Measurements from ENCODE around the gene PHACTR3. TPM values are rescaled to one million over a fixed set of nuclear protein-coding genes. Genes with fewer than 3 reads are reported as not detected.

PHACTR3 gene
- total and polyA plus RNA-seq, 2 of the 8 experiments (the other 6 are each of a cell fraction or from before 2014, with no cell fraction given), result 0.05 to 0.13 TPM

DNA sequence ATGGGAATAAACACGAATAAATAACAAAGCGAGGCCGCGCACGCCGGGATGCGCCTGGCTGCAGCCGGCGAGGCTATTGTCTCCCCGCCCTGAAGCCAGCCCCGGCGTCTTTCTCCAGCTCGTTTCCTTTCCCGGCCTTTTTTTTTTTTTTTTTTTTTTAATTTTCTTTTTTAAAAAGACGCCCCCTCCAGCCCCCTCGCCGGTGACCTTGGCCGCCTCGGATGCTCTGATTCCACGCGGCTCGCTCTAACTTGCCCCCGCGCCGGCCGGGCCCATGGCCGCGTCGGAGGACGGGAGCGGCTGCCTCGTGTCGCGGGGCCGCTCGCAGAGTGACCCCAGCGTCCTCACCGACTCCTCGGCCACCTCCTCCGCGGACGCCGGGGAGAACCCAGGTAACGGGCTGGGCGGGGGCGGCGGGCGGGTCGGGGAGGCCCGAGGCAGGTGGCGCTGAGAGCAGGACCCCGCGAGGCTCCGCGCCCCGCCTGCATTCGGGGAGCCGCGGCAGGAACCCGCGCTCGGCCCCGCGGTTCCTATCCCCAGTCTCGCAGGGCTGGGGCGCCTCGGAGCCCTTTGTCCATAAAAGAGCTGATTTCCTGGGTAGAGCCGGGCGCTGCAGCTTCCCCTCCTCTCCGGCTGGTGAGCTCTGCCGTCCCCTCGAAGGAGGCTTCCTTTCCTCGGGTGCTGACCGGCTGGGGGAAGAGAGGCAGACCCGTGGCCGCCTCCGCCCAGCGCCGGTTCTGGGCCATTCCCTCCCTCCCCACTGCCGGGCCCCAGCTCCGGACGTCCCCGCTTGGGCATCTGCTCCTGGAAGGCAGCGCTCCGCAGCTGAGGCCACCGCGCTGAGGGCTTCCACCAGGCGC is 631 bp downstream of the PHACTR3 start:
- Histone ChIP-seq H2BK20ac (ENCODE audit: low read length) (no peak overlapping the region), H3K9ac (replicated peaks in 1 of 4; ENCODE audit: extremely low read depth in 1 of 4, low read depth in 3 of 4, low read length in 3 of 4) (no peak overlapping the region), H3K18ac (ENCODE audit: extremely low read depth, low read length) (no peak overlapping the region), H4K20me1 (replicated peaks in 1 of 2; ENCODE audit: control insufficient read depth in 1 of 2, insufficient read depth in 2 of 2, low read length in 2 of 2) (no peaks in the 10 kb centered on the region), H3K4me1 (replicated peaks in 1 of 4; ENCODE audit: control insufficient read depth in 3 of 4, insufficient read depth in 4 of 4, low read length in 3 of 4) (no peaks in the 10 kb centered on the region; a peak in 1 of 7 replicates), H4K5ac (ENCODE audit: insufficient read length, low read depth, low read length) (no peak overlapping the region), H3K23ac (ENCODE audit: insufficient read length) (no peak overlapping the region), H2BK120ac (replicated peaks; ENCODE audit: low read depth, low read length) (no peak overlapping the region), H3K14ac (ENCODE audit: insufficient read length) (no peak overlapping the region), H3K36me3 (ENCODE audit: control insufficient read depth in 2 of 4, insufficient read depth in 4 of 4, low read length in 3 of 4) (no peaks in the 10 kb centered on the region), H3K79me2 (ENCODE audit: control insufficient read depth in 1 of 2, insufficient read depth in 2 of 2, low read length in 2 of 2) (no peaks in the 10 kb centered on the region), H2BK5ac (ENCODE audit: low read depth, low read length) (no peak overlapping the region), H3K79me1 (ENCODE audit: low read depth, low read length) (no peaks in the 10 kb centered on the region), H2BK15ac (ENCODE audit: low read length) (no peak overlapping the region), H3K4ac (replicated peaks; ENCODE audit: insufficient read length, low read depth, low read length) (no peak overlapping the region), H3K23me2 (ENCODE audit: low read depth, low read length) (no peaks in the 10 kb centered on the region), H2AK5ac (ENCODE audit: low read depth, low read length) (no peak overlapping the region), H3K27me3 (replicated peaks in 1 of 4; ENCODE audit: control insufficient read depth in 3 of 4, extremely low read depth in 1 of 4, insufficient read depth in 3 of 4, low read length in 3 of 4) (peaks cover 0 to 26% (median 14%) of the 10 kb centered on the region in 4 experiments; a peak in 4 of 7 replicates), H2AFZ (ENCODE audit: low read length) (no peak overlapping the region), H3K4me2 (ENCODE audit: insufficient read depth in 1 of 2, low read depth in 2 of 2, low read length in 2 of 2) (peak overlapping the region; percentile 36 to 38; a peak in 2 of 4 replicates), H2BK12ac (ENCODE audit: low read depth, low read length) (no peak overlapping the region), H3K4me3 (ENCODE audit: extremely low read depth in 1 of 4, insufficient read depth in 2 of 4, low read depth in 3 of 4, low read length in 4 of 4) (peak overlapping the region in 1 of 4 experiments; percentile 35; a peak in 4 of 8 replicates), H4K8ac (ENCODE audit: extremely low read depth, insufficient read depth, low read length) (no peak overlapping the region), H3K27ac (ENCODE audit: low read depth, low read length) (no peak overlapping the region), H3K9me3 (ENCODE audit: insufficient read depth in 2 of 2, low read depth in 1 of 2, low read length in 1 of 2) (peaks cover 45 to 92% of the 10 kb centered on the region in 2 experiments), H3K56ac (replicated peaks; ENCODE audit: insufficient read length, low read depth, low read length) (no peak overlapping the region), H4K91ac (replicated peaks; ENCODE audit: insufficient read length, low read length) (no peak overlapping the region)
- TF ChIP-seq EZH2 (IDR thresholded peaks at IDR 0.05; ENCODE audit: low read depth, low read length, severe bottlenecking) (peak; percentile 26), SIX5 (IDR thresholded peaks at IDR 0.05; ENCODE audit: low read depth, low read length) (no peak), RAD21 (IDR thresholded peaks at IDR 0.05 in 1 of 2, conservative IDR thresholded peaks at IDR 0.05 in 1 of 2; ENCODE audit: low read depth in 2 of 2, low read length in 2 of 2) (no peak), SRF (IDR thresholded peaks at IDR 0.05; ENCODE audit: low read depth, low read length) (no peak), SP4 (IDR thresholded peaks at IDR 0.05; ENCODE audit: low read length) (no peak), SUZ12 (IDR thresholded peaks at IDR 0.05; ENCODE audit: low read length) (0 out of 2 replicates have a peak, but pooled peaks have one; percentile 35)
- no peak for FAIRE-seq
- DNase-seq (ENCODE audit: low read depth in 1 of 2, low spot score in 2 of 2), result peak in 1 of 2 experiments; percentile 44
- 89% methylated on average over 10 of the region's 88 CpGs; no CpG with 5 or more reads in 1 of the 2 experiments for WGBS, 2 experiments (ENCODE audit: extremely low coverage in 1 of 2, insufficient coverage in 1 of 2, insufficient read length in 1 of 2, insufficient replicate concordance in 2 of 2, low coverage in 1 of 2, low lambda C conversion rate in 2 of 2, missing lambda C conversion rate in 1 of 2)
- POLR2A ChIA-PET (ENCODE audit: partially characterized antibody), result no interaction called here
- CTCF ChIA-PET (ENCODE audit: partially characterized antibody), result no interaction called here
